IPS DF 6.9 (cell line): Measurements from ENCODE around the gene GRIP1.

Experiments used
- DNase-seq: peaks from one replicate; pipeline ENCODE4 v3.0.0-alpha.2; 2013; ENCODE audit warnings: low read depth, low spot score
- H3K27ac ChIP-seq: one replicate; pipeline ENCODE4 v1.5.1; 2013; ENCODE audit warnings: low read length, control low read depth
- H3K27me3 ChIP-seq: 2 replicates; pipeline ENCODE4 v1.6.1; 2013; ENCODE audit warnings: mild to moderate bottlenecking, low read length; ENCODE audit not compliant: control insufficient read depth, insufficient read depth
- H3K36me3 ChIP-seq: 2 replicates; pipeline ENCODE4 v1.6.1; 2013; ENCODE audit warnings: low read length; ENCODE audit not compliant: control insufficient read depth, insufficient read depth
- H3K4me1 ChIP-seq: 2 replicates; pipeline ENCODE4 v1.6.1; 2013; ENCODE audit warnings: low read length; ENCODE audit not compliant: control insufficient read depth, insufficient read depth
- H3K4me3 ChIP-seq: 2 replicates; pipeline ENCODE4 v1.5.1; 2013; ENCODE audit warnings: mild to moderate bottlenecking, low read length
- H3K9me3 ChIP-seq: 2 replicates; pipeline ENCODE4 v1.6.1; 2013; ENCODE audit warnings: low read length, inconsistent platforms; ENCODE audit not compliant: control insufficient read depth, insufficient read depth
- WGBS: extraction: QIAGEN DNeasy Blood & Tissue Kit; methylation state at CpG from one replicate; pipeline ENCODE4 v1.1.7; 2013; ENCODE audit warnings: mixed read lengths, missing lambda C conversion rate; ENCODE audit not compliant: insufficient read length, insufficient coverage; 5-methylcytosine and 5-hydroxymethylcytosine counted together

GRIP1 gene

DNA sequence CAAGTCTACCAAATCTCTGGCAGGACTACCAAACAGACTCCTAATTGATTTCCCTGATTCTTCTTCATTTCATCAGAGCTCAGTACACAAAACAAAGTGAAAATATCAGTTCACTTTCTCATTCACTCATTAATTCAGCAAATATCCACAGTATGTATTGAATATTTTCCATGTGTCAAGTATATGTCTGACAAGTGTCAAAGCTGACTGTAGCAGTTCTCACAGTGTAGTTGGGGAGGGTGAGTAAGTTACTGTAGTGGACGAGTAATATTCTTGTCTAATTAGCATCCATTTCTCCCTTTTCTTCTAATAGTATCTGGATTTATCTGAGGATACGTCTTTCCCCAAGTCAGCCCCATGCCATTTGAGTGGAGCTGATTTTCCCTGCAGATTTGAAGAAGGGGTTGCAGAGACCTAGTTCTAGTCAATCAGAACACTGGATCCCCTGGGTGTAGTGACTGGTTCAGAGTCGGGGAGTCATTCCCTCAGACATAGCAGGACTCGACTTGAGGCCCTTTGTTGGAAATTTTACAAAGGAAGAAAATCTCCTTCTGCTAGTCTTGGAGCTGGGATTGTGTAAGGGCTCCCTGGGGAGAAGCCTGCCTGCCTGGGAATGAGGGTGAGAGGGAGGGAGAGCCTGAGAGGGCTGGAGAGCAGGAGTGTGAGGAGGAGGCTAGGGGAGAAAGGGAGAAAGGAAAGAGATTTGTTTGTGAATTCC lies 51.4 kb downstream of the GRIP1 start:
- Histone ChIP-seq H3K9me3 (no peaks in the 10 kb centered on the region), H3K27ac (no peak overlapping the region), H3K4me1 (no peaks in the 10 kb centered on the region), H3K36me3 (no peaks in the 10 kb centered on the region), H3K4me3 (no peak overlapping the region), H3K27me3 (no peaks in the 10 kb centered on the region)
- no peak for DNase-seq
- WGBS = no CpG with 5 or more reads among the region's 4 CpGs

DNA sequence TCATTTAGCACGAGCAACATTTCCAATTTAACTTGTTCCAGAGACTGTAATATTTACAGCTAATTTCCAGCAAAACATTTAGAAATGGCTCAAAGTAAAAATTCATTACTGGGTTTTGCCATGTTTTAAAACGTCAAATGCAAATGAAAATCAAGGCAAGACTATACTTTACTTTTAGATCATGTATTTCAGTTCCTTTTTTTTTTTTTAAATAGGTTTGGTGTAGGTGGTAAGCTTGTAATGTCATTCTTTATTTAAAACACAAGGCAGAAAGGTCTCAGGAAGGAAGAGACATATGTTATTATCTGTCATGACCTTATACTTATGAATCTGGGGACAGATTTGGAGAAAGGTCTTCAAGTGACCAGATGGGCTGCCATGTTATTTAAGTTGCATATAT lies 54.1 kb downstream of the GRIP1 start:
- no CpG with 5 or more reads among the region's 2 CpGs for WGBS

DNA sequence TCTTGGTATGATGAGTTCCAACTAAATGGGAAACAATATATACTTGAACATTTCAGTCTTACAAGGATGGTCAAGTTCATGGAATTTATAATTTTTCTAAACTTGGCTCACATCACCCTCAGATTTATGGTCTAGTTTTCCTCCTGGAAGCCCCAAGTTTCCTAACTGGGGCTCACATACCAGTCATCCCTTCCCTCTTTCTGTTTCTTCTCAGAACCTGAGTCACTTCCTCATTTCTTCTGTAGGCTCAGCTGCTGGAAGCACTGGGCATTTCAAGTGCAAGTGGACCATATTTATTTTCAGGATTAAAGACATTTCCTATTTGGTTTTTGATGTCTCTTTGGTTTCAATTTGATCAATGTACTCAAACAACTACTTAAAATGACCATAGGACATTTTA lies 55.4 kb downstream of the GRIP1 start:
- Histone ChIP-seq H3K27me3 (no peaks in the 10 kb centered on the region), H3K4me3 (no peak overlapping the region), H3K4me1 (no peaks in the 10 kb centered on the region), H3K9me3 (no peaks in the 10 kb centered on the region), H3K36me3 (no peaks in the 10 kb centered on the region), H3K27ac (no peak overlapping the region)
- no peak for DNase-seq

More for the DNA sequence above, 54.1 kb downstream of the GRIP1 start:
- Histone ChIP-seq H3K4me3 (no peak overlapping the region), H3K27me3 (no peaks in the 10 kb centered on the region), H3K4me1 (no peaks in the 10 kb centered on the region), H3K36me3 (no peaks in the 10 kb centered on the region), H3K9me3 (no peaks in the 10 kb centered on the region), H3K27ac (no peak overlapping the region)
- DNase-seq = no peak

DNA sequence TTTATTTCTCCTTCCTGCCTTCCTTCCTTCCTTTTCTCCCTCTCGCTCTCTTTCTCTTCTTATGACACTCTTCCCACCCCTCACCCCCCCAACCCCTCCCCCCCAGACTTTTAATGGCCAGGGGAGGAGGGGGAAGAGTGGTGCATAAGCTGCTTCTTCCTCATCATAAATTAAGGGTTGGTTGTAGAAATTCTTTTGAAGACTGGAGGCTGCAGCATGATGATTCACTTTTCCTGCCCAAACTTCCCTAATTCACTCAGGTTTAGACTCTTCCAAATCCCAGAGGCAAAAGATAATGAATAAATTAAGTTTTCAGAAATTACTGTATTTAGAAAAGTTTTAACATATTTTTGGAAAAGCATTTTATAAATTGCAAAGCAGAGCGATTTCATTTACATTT lies 58.2 kb downstream of the GRIP1 start:
- Histone ChIP-seq H3K4me3 (no peak overlapping the region), H3K4me1 (peaks cover 7% of the 10 kb centered on the region), H3K27me3 (no peaks in the 10 kb centered on the region), H3K36me3 (no peaks in the 10 kb centered on the region), H3K27ac (no peak overlapping the region), H3K9me3 (no peaks in the 10 kb centered on the region)
- no CpG with 5 or more reads among the region's 2 CpGs for WGBS
- no peak for DNase-seq

DNA sequence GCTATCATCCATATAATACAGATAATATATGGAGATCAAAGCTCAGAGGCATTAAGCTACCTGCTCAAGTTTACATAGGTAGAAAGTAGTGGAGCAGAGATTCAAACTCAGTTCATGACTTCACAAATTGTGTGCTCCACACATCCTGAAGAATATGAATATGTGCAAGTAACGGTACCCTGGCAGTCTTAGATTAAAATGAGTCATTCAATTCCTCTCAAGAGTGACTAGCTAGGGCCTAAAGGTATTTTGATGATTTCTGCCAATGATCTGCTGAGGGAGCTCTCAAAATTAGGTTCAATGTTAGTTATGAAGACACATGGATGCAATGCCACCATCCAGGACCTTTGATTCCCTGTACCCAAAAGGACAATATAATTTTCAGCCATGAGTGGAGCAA lies 58.9 kb downstream of the GRIP1 start:
- DNase-seq = no peak
- Histone ChIP-seq H3K9me3 (no peaks in the 10 kb centered on the region), H3K27ac (no peak overlapping the region), H3K4me3 (no peak overlapping the region), H3K27me3 (no peaks in the 10 kb centered on the region), H3K4me1 (peaks cover 7% of the 10 kb centered on the region), H3K36me3 (no peaks in the 10 kb centered on the region)
- WGBS = no CpG with 5 or more reads among the region's 1 CpG

DNA sequence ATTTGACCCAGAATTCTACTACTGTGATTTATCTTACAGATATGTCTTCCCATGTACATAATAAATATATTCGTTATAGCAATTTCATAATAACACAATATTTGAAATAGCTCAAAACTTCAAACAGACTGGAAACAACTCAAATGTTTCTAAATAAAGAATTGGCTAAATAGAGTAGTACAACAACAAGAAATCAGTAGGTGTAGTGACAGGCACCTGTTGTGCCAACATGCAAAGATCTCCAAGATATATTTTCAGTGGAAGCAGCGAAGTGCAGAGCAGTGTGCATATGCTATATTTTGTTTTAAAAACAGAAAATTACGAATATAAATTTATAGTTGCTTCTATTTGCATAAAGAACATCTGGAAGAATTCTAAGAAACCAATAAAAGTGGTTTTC lies 60.9 kb downstream of the GRIP1 start:
- Histone ChIP-seq H3K4me3 (no peak overlapping the region), H3K4me1 (peaks cover 7% of the 10 kb centered on the region), H3K9me3 (no peaks in the 10 kb centered on the region), H3K27me3 (no peaks in the 10 kb centered on the region), H3K36me3 (no peaks in the 10 kb centered on the region), H3K27ac (no peak overlapping the region)
- DNase-seq = no peak
- WGBS = no CpG with 5 or more reads among the region's 3 CpGs

DNA sequence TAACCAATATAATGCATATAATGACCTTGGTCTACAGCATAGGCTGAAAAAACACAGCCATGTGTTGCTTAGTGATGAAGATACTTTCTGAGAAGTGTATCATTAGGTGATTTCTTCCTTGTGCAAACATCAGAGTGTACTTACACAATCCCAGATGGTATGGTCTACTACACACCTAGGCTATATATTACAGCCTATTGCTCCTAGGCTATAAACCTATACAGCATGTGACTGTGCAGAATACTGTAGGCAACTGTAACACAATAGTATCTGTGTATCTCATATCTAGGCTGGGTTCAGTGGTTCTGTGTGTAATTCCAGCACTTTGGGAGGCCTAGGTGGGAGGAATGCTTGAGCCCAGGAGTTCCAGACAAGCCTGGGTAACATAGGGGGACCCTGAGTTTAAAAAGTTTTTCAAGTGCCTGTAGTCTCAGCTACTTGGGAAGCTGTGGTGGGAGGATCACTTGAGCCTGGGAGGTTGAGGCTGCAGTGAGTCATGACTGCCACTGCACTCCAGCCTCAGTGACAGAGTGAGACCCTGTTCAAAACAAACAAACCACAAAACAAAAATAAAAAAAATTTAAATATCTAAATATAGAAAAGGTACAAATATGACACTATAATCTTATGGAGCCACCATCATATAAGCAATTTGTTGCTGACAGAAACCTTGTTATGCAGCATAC lies 66.6 kb downstream of the GRIP1 start:
- no peak overlapping the region for H3K4me3 ChIP-seq

DNA sequence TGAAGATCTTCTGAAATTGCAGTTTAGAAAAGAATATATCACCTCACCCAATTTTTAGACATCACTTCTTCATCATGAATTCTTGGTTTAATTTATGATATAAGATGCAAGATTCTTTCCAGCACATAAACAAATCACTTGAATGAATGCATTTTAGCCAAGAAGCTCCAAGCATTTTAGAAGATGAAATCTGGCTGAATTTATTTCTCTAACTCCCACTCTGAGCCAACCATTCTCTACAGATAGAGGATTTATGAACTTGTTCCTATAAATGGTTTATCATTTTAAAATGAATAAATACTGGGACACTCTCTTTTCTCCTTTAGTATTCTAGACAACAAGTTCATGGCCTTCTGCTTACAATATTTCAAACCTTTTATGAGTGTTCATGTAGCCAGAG lies 71.7 kb downstream of the GRIP1 start:
- Histone ChIP-seq H3K4me3 (no peak overlapping the region), H3K36me3 (no peaks in the 10 kb centered on the region), H3K27me3 (no peaks in the 10 kb centered on the region), H3K27ac (no peak overlapping the region), H3K9me3 (no peaks in the 10 kb centered on the region), H3K4me1 (peaks cover 2% of the 10 kb centered on the region; the same call in 1 of the 2 replicates)
- no peak for DNase-seq

More for the DNA sequence above, 66.6 kb downstream of the GRIP1 start:
- Histone ChIP-seq H3K27me3 (no peaks in the 10 kb centered on the region), H3K4me1 (peaks cover 7% of the 10 kb centered on the region), H3K27ac (no peak overlapping the region), H3K36me3 (no peaks in the 10 kb centered on the region), H3K9me3 (no peaks in the 10 kb centered on the region)
- DNase-seq = no peak

DNA sequence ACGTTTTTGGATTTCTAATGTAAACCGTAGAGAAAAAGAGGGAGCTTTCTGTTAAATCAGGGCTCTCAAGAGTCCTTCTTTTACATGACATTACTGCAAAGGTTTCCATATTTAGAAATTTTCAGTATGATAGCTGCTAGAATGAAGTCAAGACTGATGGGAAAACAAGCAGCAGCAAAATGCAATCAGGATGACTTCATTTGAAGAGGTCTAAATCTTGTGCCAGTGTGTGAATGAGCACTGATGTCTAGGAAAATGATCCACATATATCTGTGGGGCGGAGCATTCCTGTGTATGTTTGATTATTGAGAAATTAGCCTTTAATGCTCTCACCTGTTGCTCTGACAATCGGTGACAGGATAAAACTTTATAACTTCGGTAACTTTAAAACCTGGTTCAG lies 73.6 kb downstream of the GRIP1 start:
- peaks cover 2% of the 10 kb centered on the region; the same call in 1 of the 2 replicates for H3K4me1 ChIP-seq
- no peaks in the 10 kb centered on the region for H3K27me3 ChIP-seq
- H3K36me3 ChIP-seq = no peaks in the 10 kb centered on the region
- no peak overlapping the region for H3K27ac ChIP-seq
- WGBS = no CpG with 5 or more reads among the region's 5 CpGs
- DNase-seq = no peak
- no peak overlapping the region for H3K4me3 ChIP-seq
- no peaks in the 10 kb centered on the region for H3K9me3 ChIP-seq

DNA sequence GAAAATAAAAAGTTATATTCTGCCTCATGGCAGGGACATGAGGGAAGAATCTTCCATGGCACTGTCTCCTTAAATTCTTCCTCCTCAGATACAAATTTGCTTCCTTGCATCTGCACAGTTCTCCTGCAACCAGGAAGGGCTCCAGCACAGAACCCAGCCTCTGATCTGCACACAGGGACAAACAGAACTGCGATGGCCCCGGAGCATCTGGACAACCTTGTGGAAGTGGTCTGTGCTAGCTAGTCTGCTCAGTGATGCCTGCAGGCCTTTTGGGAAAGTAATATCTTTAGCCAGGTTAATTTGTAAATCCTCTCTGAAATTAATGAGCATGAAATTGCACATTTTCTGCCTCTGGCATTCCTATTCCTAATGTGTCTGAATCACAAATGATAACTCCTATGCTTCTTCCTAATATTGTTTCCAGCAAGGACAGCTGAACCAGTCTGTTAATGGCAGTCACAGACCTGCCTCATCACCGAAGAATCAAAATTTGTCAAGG lies 74.8 kb downstream of the GRIP1 start:
- peaks cover 2% of the 10 kb centered on the region; the same call in 1 of the 2 replicates for H3K4me1 ChIP-seq
- H3K27ac ChIP-seq = no peak overlapping the region
- no peaks in the 10 kb centered on the region for H3K27me3 ChIP-seq
- H3K36me3 ChIP-seq = no peaks in the 10 kb centered on the region
- no peak overlapping the region for H3K4me3 ChIP-seq
- no peak for DNase-seq
- no CpG with 5 or more reads among the region's 3 CpGs for WGBS
- H3K9me3 ChIP-seq = no peaks in the 10 kb centered on the region

DNA sequence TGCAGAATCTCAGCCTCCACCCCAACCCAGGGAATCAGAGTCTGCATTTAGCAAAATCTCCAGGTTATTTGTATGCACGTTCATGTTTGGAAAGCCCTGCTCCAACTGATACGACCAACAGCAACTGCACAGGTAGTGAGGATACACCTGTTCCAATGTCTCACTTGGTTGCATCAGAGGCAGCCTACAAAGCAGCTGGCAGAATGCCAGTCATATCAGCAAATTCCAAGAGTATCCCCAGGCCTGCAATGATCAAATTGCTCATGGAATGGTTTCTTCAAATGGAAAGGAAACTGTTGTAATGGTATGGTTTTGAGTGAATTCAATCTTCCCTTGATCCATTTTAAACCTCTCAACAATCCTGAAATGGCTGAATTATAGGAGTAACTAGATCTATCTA lies 75.4 kb downstream of the GRIP1 start:
- H3K4me1 ChIP-seq = peaks cover 2% of the 10 kb centered on the region; the same call in 1 of the 2 replicates
- H3K4me3 ChIP-seq = no peak overlapping the region
- no peak overlapping the region for H3K27ac ChIP-seq
- H3K9me3 ChIP-seq = no peaks in the 10 kb centered on the region
- no peaks in the 10 kb centered on the region for H3K36me3 ChIP-seq
- WGBS = no CpG with 5 or more reads among the region's 2 CpGs
- no peaks in the 10 kb centered on the region for H3K27me3 ChIP-seq
- DNase-seq = no peak
